BJ (cell line): Measurements from ENCODE around the gene BRI3. TPM values are rescaled to one million over a fixed set of nuclear protein-coding genes. Genes with fewer than 3 reads are reported as not detected.

ENCODE experiments used
- CTCF ChIA-PET: fragments of 350-600 bp; formaldehyde crosslinking; extraction: SDS; loops from one replicate; lab custom pipeline; 2021; ENCODE audit warnings: antibody characterized with exemption, inconsistent platforms; lab: Yijun Ruan, JAX
- POLR2A ChIA-PET: fragments of 300-600 bp; sonication (Branson Sonifier 250); formaldehyde crosslinking; extraction: SDS; loops from one replicate; lab custom pipeline; 2021; ENCODE audit warnings: antibody characterized with exemption; lab: Charles Lee
- DNase-seq: peaks from one replicate; pipeline ENCODE4 v3.0.0-alpha.2; 2011; ENCODE audit warnings: low read depth
- H3K27me3 ChIP-seq: 2 replicates; pipeline ENCODE4 v1.6.0; 2011; ENCODE audit warnings: low read length; ENCODE audit not compliant: control insufficient read depth, insufficient read depth
- H3K36me3 ChIP-seq: 2 replicates; pipeline ENCODE4 v1.5.1; 2011; ENCODE audit warnings: low read length; ENCODE audit not compliant: control insufficient read depth, insufficient read depth
- H3K4me3 ChIP-seq: 2 replicates; pipeline ENCODE4 v1.5.1; 2011; ENCODE audit warnings: low read depth, mild to moderate bottlenecking, control low read depth, low read length
- CTCF ChIP-seq: IDR thresholded peaks from 2 replicates; pipeline ENCODE4 v1.5.1; 2011; ENCODE audit warnings: low read depth, mild to moderate bottlenecking, control low read depth, inconsistent platforms, low read length, moderate library complexity; ENCODE audit not compliant: insufficient read depth
- polyA plus RNA-seq: library from polyadenylated mRNA; depleted of rRNA; stranded (reverse); fragments of >200 nt; gene quantifications from 2 replicates; pipeline ENCODE4 v1.2.3, GENCODE V29; 2011

BRI3 gene
- polyA plus RNA-seq, 1 experiment, result 163 TPM

GRCh38 chr7:98265841-98266271, 15.6 kb upstream of the BRI3 start:
- Histone ChIP-seq H3K27me3 (no peaks in the 10 kb centered on the region), H3K4me3 (no peak overlapping the region), H3K36me3 (no peaks in the 10 kb centered on the region)
- no peak for DNase-seq
- ChIA-PET CTCF (interaction anchor here (0.6 to 2.7 kb wide), 2 partner anchors 11 to 135 kb away, joined by 3 to 16 read pairs; partner anchors contain the start of gene BAIAP2L1), POLR2A (interaction anchor here (0.6 kb wide), 2 partner anchors 631 to 639 kb away, joined by 4 read pairs; no protein-coding TSS in a partner anchor)
- no peak for TF ChIP-seq CTCF

GRCh38 chr7:98266840-98267239, 14.6 kb upstream of the BRI3 start:
- no peaks in the 10 kb centered on the region for H3K27me3 ChIP-seq
- TF ChIP-seq CTCF, result peak; percentile 54
- H3K4me3 ChIP-seq, result no peak overlapping the region
- ChIA-PET CTCF (interaction anchor here (0.8 to 2.7 kb wide), 9 partner anchors 8 to 136 kb away, joined by 3 to 16 read pairs (median 3); partner anchors contain the start of gene BAIAP2L1), POLR2A (no interaction called here)
- H3K36me3 ChIP-seq, result no peaks in the 10 kb centered on the region
- DNase-seq, result no peak

- no peak for TF ChIP-seq CTCF
- ChIA-PET CTCF (interaction anchor here (1.0 to 2.7 kb wide), 7 partner anchors 9 to 137 kb away, joined by 3 to 16 read pairs (median 3); partner anchors contain the start of gene BAIAP2L1), POLR2A (no interaction called here)
- H3K4me3 ChIP-seq, result no peak overlapping the region
- DNase-seq, result no peak
- no peaks in the 10 kb centered on the region for H3K27me3 ChIP-seq
- H3K36me3 ChIP-seq, result no peaks in the 10 kb centered on the region
These were observed 14.2 kb upstream of the BRI3 start for GRCh38 chr7:98267303-98267702.

GRCh38 chr7:98276241-98276761, 5.2 kb upstream of the BRI3 start:
- POLR2A ChIA-PET, result no interaction called here
- CTCF ChIA-PET, result no interaction called here
- H3K36me3 ChIP-seq, result no peaks in the 10 kb centered on the region; the same call in 1 of the 2 replicates
- TF ChIP-seq CTCF, result no peak
- no peaks in the 10 kb centered on the region for H3K27me3 ChIP-seq
- H3K4me3 ChIP-seq, result no peak overlapping the region
- peak; percentile 37 for DNase-seq

- CTCF ChIA-PET, result interaction anchor here (0.6 to 1.2 kb wide), 2 partner anchors 16 to 123 kb away, joined by 3 read pairs; partner anchors contain the start of gene BAIAP2L1
- Histone ChIP-seq H3K36me3 (peaks cover 3% of the 10 kb centered on the region), H3K4me3 (no peak overlapping the region), H3K27me3 (no peaks in the 10 kb centered on the region)
- no peak for TF ChIP-seq CTCF
- POLR2A ChIA-PET, result no interaction called here
- no peak for DNase-seq
These were observed 3.1 kb upstream of the BRI3 start for GRCh38 chr7:98278408-98278807.
